PC-9 (cell line): ENCODE measurements around the gene ZNF398.

Experiments used
- EZH2 ChIP-seq: fragments of 200-600 bp; sonication (generic); IDR thresholded peaks from 2 replicates; pipeline ENCODE4 v1.8.0; 2017; ENCODE audit warnings: antibody characterized with exemption, low read depth
- TF ChIP-seq, protein P1 (sequence below): fragments of 200-600 bp; sonication (generic); conservative IDR thresholded peaks from 2 replicates; pipeline ENCODE4 v1.6.1; 2017; ENCODE audit warnings: mixed run types, antibody characterized with exemption, mild to moderate bottlenecking, moderate library complexity

DNA sequence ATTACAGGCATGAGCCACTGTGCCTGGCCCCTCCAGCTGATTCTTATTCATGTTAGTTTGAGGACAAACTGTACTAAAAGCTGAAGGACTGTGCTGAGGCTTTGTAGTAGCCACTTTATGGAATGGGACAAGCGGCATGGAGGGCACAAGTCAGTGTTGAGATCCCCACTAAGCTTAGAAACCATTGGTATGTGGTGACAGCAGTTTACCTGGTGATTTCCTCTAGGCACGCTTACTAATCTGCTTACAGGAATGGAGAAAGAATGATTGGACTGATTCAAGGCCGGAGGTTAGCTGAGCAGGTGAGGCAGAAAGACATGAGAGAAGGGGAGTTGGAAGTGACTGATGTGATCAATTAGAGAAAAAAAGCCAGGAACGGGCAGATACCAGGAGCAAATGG lies 3.7 kb downstream of the ZNF398 start:
- TF ChIP-seq EZH2 = no peak
- TF ChIP-seq, protein P1, sequence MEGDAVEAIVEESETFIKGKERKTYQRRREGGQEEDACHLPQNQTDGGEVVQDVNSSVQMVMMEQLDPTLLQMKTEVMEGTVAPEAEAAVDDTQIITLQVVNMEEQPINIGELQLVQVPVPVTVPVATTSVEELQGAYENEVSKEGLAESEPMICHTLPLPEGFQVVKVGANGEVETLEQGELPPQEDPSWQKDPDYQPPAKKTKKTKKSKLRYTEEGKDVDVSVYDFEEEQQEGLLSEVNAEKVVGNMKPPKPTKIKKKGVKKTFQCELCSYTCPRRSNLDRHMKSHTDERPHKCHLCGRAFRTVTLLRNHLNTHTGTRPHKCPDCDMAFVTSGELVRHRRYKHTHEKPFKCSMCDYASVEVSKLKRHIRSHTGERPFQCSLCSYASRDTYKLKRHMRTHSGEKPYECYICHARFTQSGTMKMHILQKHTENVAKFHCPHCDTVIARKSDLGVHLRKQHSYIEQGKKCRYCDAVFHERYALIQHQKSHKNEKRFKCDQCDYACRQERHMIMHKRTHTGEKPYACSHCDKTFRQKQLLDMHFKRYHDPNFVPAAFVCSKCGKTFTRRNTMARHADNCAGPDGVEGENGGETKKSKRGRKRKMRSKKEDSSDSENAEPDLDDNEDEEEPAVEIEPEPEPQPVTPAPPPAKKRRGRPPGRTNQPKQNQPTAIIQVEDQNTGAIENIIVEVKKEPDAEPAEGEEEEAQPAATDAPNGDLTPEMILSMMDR = no peak
